HG02571 (cell line): ENCODE results near the gene MRPL20.
"Not testable (repeated sequence)": the region's sequence is repeated elsewhere in the genome, so short reads cannot be mapped to it uniquely, and the experiment has no call there.

Experiments used
- ATAC-seq: cut with Tn5 transposase; IDR thresholded peaks from one replicate; pipeline ENCODE4 v1.9.1; 2021; ENCODE audit warnings: mild to moderate bottlenecking, moderate library complexity; ENCODE audit not compliant: unreplicated experiment

Gene MRPL20

DNA sequence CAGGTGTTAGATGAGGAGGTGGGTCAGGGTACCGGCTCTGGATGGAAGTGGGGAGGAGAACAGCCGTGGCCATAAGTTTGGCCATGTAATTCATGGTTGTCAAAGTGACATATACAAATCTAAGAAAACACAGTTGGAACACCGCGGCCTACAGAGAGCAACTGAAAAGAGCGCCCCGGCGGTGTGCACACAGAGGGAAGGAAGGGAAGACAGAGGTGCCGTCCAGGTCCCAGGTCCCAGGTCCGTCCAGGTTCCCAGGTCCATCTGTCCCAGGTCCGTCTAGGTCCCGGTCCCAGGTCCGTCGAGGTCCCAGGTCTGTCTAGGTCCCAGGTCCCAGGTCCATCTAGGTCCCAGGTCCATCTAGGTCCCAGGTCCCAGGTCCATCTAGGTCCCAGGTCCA is 4.5 kb upstream of the MRPL20 start:
- no peak for ATAC-seq

DNA sequence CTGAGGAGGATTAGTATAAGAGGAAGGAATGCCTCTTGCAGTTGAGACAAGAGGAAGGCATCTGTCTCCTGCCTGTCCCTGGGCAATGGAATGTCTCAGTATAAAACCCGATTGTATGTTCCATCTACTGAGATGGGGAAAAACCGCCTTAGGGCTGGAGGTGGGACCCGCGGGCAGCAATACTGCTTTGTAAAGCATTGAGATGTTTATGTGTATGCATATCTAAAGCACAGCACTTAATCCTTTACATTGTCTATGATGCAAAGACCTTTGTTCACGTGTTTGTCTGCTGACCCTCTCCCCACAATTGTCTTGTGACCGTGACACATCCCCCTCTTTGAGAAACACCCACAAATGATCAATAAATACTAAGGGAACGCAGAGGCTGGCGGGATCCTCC is 3.1 kb upstream of the MRPL20 start:
- not testable (repeated sequence) for ATAC-seq

DNA sequence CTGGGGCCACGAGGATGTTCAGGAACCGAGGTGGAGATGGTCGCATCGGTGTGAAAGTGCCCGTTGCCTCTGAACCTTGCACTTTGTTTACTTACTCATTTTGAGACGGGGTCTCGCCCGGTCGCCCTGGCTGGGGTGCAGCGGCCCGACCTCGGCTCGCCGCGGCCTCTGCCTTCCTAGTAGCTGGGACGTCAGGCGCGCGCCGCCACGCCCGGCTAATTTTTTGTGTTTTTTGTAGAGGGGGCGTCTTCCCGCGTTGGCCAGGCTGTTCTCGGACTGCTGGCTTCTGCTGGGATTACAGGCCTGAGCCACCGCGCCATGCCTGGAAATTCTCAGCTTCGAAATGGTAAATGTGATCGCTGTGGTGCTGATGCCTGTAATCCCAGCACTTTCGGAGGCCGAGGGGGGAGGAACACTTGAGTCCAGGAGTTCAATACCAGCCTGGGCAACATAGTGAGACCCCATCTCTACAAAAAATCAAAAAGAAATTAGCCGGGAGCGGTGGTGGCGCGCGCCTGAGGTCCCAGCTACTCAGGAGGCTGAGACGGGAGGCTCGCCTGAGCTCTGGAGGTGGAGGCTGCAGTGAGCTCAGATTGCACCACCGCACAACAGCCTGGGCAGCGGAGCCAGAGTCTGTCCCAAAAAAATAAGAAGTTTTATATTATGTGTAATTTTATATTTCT is 684 bp upstream of the MRPL20 start:
- ATAC-seq: peak; percentile 17

- ATAC-seq: no peak
Observed at GRCh38 chr1:1406101-1406820, 832 bp downstream of the MRPL20 start.

DNA sequence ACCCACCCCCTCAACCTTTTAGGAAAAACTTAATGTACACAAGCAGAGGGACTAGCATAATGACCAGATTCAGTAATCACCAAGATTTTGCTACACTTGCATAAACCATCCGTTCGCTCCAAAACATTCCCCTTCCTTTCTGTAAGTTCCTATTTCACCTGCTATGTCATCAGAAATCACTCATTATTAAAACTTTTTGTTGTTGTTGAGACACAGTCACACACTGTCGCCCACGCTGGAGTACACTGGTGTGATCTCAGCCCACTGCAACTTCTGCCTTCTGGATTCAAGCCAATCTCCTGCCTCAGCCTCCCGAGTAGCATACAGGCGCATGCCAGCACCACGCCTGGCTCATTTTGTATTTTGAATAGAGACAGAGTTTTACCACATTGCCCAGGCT is 3.4 kb downstream of the MRPL20 start:
- no peak for ATAC-seq

DNA sequence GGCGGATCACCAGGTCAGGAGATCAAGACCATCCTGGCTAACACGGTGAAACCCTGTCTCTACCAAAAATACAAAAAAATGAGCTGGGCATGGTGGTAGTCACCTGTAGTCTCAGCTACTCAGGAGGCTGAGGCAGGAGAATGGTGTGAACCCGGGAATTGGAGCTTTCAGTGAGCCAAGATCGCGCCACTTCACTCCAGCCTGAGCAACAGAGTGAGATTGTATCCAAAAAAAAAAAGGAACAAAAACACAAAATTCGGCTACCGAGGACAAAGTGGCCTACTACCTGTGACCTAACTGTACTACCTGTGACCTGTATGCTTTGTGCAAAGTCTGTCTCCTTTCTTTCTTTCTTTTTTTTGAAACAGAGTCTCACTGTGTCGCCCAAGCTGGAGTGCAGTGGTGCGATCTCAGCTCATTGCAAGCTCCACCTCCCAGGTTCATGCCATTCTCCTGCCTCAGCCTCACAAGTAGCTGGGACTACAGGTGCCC is 4.1 kb downstream of the MRPL20 start:
- not testable (repeated sequence) for ATAC-seq

- no peak for ATAC-seq
Observed at GRCh38 chr1:1402072-1402900, 4.8 kb downstream of the MRPL20 start.

GRCh38 chr1:1401457-1402010 is 5.6 kb downstream of the MRPL20 start:
- no peak for ATAC-seq

GRCh38 chr1:1400576-1401456 is 6.3 kb downstream of the MRPL20 start:
- ATAC-seq: no peak

- peak; percentile 6 for ATAC-seq
Observed at GRCh38 chr1:1399872-1400575, 7.1 kb downstream of the MRPL20 start.

- peak; percentile 85 for ATAC-seq
Observed at GRCh38 chr1:1399187-1399871, 7.8 kb downstream of the MRPL20 start, which contains the start of gene CCNL2. TSS of gene CCNL2 (minus strand) at chr1:1399335. CDS start at chr1:1399306, 29 bp downstream.

DNA sequence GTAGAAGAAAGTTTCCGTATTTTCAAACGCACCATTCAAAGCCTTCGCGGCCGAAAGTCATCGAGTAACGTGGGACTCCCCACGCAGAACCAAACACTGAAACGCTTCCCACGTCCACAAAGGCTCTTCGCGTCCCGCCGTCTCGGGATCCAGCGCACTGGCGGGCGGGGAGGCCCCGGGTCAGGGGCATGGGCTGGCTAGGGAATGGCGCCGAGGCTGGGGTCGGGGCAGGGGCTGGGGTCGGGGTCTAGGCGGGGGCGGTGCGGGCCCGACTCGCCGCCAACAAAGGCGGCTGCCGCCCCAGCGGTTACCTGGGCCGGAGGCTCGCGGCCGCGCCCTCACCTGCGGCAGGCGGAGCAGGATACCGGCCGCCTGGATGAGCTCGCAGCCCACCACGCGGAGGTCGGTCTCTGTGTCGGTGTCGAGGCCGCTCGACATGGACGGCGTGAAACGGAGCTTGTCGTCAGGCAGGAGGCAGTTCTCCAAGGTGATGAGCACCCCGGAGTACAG is 8.4 kb downstream of the MRPL20 start:
- peak; percentile 3 for ATAC-seq

DNA sequence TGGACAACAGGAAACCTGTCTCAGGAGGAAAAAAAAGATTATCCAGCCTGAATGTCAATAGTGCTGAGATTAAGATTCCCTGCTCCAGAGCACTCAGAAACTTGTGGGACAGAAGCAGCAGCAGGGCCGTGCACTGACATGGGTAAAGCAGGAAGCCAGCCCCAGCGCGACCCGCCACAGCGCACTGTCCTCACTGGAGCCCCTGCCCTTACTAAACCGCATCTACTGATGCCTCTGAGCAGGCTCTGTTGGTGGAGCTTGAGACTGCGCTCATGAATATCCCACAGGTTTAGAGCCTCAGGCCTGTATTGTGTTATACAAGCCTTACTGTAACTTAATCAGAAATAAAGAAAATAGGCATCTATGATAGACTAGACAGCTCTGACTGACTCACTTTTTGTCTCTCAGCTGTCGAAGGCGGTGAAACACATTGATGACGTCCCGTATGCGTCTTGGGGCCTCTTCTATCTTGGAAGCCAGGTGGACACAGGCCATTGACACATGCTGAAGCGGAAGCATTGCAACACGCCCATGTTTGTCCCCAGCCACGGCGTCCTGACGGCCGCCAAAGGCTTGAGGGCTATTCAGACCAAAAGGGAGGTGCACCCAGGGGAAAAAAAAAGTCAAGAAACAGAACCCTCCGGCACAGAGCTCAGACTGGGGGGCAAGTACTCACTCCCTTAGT is 9.1 kb downstream of the MRPL20 start:
- no peak for ATAC-seq

DNA sequence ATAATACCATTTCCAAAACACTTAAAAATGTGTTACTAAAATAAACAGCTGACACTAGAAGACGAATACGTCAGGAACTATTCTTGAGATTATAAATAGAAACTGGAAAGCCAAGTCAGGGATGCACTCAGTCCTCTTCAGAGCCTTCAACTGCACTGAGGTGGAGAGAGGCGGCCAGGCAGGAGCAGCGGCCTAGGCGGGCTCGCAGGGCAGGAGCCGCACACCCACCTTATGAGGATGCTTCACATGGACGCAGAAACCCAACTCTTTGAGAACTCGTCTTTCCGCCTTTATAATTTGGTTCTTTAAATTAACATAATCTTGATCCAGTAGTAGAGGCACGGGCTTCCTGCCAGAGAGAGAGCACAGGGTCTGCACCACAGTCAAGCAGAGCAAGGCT is 11.9 kb downstream of the MRPL20 start:
- ATAC-seq: no peak

- no peak for ATAC-seq
Observed at GRCh38 chr1:1394116-1394515, 13.0 kb downstream of the MRPL20 start.

- no peak for ATAC-seq
Observed at GRCh38 chr1:1393428-1393827, 13.7 kb downstream of the MRPL20 start.

GRCh38 chr1:1393014-1393413 is 14.1 kb downstream of the MRPL20 start:
- no peak for ATAC-seq

DNA sequence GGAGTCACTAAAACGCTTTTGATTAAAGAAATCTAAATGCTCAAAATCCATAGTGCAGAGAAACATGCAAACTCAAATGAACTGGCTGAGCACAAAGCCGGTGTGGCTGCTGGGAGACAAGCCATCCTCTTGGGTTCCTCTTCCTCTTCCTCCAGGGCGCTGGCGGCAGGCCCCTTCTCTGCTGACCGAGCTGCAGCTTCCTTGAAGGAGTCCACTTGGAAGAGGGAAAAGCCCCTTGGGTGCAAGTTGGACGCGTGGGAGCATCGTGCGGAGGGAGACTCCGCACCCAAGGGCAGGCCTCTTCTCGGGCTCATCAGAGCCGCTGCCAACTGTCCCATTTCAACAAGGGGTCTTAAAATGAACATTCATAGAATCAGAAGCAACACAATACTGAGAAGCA is 15.9 kb downstream of the MRPL20 start:
- ATAC-seq: no peak
